ENCODE measurements around the gene LLGL2. TPM values are rescaled to one million over a fixed set of nuclear protein-coding genes. Genes with fewer than 3 reads are reported as not detected.

Gene LLGL2
- total RNA-seq, 2 donors from 2014 or later, result 401 to 497 TPM

DNA sequence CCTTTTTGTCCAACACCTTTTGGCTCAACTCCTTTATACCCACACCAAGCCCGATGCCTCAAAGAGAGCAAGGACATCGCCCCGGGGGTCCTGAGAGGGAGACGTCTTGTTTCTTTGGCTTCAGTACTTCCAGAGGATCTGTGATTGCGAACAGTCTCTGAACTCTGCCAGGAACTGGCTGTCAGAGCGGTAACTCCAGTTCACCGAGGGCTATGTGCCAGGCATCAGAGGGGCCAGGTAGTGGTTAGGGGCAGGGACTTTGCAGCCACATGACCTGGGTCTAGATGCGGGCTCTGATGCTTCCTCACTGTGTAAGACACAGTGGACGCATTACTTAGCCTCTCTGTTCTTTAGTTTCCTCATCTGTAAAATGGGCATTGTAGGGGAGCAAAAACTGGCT lies 21.6 kb downstream of the LLGL2 start:
- DNase-seq, result no peak
- no peaks in the 10 kb centered on the region for H3K27me3 ChIP-seq
- no peak overlapping the region for H3K9ac ChIP-seq (ENCODE audit: low read depth in 2 of 2, low read length in 2 of 2)
- H3K4me1 ChIP-seq, result peaks cover 15% of the 10 kb centered on the region
- TF ChIP-seq, protein P1, sequence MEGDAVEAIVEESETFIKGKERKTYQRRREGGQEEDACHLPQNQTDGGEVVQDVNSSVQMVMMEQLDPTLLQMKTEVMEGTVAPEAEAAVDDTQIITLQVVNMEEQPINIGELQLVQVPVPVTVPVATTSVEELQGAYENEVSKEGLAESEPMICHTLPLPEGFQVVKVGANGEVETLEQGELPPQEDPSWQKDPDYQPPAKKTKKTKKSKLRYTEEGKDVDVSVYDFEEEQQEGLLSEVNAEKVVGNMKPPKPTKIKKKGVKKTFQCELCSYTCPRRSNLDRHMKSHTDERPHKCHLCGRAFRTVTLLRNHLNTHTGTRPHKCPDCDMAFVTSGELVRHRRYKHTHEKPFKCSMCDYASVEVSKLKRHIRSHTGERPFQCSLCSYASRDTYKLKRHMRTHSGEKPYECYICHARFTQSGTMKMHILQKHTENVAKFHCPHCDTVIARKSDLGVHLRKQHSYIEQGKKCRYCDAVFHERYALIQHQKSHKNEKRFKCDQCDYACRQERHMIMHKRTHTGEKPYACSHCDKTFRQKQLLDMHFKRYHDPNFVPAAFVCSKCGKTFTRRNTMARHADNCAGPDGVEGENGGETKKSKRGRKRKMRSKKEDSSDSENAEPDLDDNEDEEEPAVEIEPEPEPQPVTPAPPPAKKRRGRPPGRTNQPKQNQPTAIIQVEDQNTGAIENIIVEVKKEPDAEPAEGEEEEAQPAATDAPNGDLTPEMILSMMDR (IDR thresholded peaks at IDR 0.05), result no peak
- H3K9me3 ChIP-seq, result no peaks in the 10 kb centered on the region
- H3K36me3 ChIP-seq, result no peaks in the 10 kb centered on the region
- H3K4me3 ChIP-seq, result no peak overlapping the region
- peak overlapping the region; percentile 93 for H3K27ac ChIP-seq
- intact Hi-C loops (cut with DNase I), result no loop called here

DNA sequence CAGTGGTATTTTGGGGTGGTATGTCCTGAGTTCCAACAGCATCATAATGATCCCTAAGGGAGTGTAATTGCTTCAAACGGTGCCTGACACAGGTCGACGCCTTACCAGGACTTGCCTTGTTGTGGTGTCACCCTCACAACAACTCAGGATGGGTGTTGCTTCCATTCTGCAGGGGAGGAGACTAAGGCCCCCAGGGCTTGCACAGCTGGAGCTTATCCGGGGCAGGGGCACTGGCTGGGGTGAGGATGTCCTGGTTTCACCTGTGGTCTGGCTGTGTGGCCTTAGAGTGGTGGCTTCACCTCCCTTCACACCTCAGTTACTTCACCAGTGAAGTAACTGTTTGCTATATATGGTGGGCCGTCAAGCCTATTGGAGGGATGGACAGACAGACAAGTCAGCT lies 23.3 kb downstream of the LLGL2 start:
- DNase-seq, result no peak

DNA sequence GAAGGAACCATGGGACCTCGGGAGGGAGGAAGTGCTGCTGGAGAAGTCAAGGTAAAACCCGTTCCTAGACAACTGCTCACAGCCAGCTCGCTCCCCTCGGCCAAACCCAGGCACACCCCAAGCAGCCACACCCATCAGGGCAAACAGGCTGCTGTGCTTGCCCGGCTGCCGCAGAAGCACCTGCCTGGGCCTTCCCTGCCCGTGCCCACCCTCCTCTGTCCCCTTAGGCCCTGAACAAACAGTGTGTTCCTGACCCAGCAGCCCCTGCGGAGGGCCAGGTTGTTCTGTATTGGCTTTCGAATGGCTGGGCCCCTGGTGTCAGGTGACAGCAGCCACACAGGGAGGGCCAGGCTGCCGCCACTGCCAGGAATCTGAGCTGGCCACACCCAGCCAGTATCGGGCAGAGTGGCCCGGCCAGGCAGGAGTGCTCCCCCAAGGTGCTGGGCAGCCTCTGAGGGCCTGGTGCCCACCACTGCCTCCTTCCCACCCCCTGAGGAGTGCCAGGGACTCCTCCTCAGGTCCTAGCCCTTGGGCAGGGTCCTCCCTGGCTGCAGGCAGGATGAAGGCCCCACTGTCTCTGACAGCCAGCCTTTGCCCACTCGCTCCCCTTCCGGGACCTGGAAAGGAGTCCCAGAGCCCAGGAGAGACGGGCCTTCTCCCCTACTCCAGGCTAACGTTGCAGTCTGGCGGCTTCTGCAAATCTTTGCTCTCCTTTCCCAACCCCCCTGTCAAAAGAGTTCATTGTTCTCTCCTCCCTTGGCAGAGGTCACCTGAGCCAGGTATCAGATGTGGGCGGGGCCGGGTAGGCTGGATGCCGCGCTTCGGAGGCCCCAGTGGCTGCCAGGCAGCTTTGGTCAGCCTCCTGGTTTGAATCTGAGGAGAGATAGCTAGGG lies 24.0 kb downstream of the LLGL2 start:
- H3K4me3 ChIP-seq, result no peak overlapping the region
- H3K9ac ChIP-seq (ENCODE audit: low read depth in 2 of 2, low read length in 2 of 2), result peak overlapping the region; percentile 80 to 91

More for the DNA sequence above, 23.3 kb downstream of the LLGL2 start:
- Histone ChIP-seq H3K9me3 (no peaks in the 10 kb centered on the region), H3K4me1 (peaks cover 9% of the 10 kb centered on the region), H3K4me3 (no peak overlapping the region), H3K9ac (ENCODE audit: low read depth in 2 of 2, low read length in 2 of 2) (peak overlapping the region; percentile 20 to 65), H3K27ac (peak overlapping the region; percentile 93), H3K27me3 (no peaks in the 10 kb centered on the region), H3K36me3 (no peaks in the 10 kb centered on the region)
- intact Hi-C loops (cut with DNase I), result no loop called here
- TF ChIP-seq, protein P1 (IDR thresholded peaks at IDR 0.05), result no peak

DNA sequence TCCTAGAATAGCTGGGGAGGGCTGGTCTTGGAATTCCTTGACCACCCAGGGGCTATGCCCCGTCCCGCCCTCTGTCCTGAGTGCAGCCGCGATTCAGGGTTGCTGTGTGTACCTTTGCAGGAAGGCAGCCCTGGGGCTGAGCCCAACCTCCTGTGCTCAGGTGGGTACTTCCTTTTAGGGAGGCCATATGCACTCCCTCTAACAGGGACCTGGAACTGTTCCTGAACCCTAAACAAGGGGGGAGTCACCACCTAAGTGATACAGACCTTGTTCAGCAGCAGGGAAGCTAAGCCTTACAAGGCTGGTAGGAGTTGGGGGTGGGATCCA lies 24.6 kb downstream of the LLGL2 start:
- Histone ChIP-seq H3K27ac (peak overlapping the region; percentile 93), H3K4me3 (no peak overlapping the region), H3K27me3 (no peaks in the 10 kb centered on the region), H3K36me3 (no peaks in the 10 kb centered on the region), H3K9me3 (no peaks in the 10 kb centered on the region), H3K4me1 (peaks cover 3% of the 10 kb centered on the region), H3K9ac (ENCODE audit: low read depth in 2 of 2, low read length in 2 of 2) (peak overlapping the region; percentile 41 to 91)
- intact Hi-C loops (cut with DNase I), result no loop called here
- DNase-seq, result no peak
- TF ChIP-seq, protein P1 (IDR thresholded peaks at IDR 0.05), result no peak

More for the DNA sequence above, 24.0 kb downstream of the LLGL2 start:
- peak; percentile 93 for DNase-seq
- TF ChIP-seq, protein P1 (IDR thresholded peaks at IDR 0.05), result no peak
- Histone ChIP-seq H3K27me3 (no peaks in the 10 kb centered on the region), H3K27ac (peak overlapping the region; percentile 93), H3K36me3 (no peaks in the 10 kb centered on the region), H3K9me3 (no peaks in the 10 kb centered on the region), H3K4me1 (peaks cover 3% of the 10 kb centered on the region)
- intact Hi-C loops (cut with DNase I), result no loop called here

DNA sequence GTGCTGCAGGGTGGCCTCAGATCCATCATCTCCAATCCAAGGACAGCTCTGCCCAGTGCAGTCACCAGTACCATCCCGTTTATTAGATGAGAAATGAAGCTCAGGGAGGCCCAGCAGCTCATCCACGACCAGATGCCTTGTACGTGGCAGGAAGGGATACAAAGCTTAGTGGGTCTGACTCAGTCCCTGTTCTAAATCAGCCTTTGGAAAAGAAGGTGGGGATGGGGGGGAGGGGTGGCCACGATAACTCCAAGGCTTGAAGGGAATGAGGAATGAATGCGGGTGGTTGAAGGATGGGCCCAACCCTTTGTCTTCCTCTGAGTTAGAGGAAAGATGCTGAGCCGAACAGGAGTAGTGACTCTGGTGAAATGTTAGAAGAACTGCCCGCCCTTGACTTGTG lies 25.8 kb downstream of the LLGL2 start:
- intact Hi-C loops (cut with DNase I), result no loop called here
- peaks cover 9% of the 10 kb centered on the region for H3K4me1 ChIP-seq
- no peaks in the 10 kb centered on the region for H3K36me3 ChIP-seq
- no peak for DNase-seq
- TF ChIP-seq, protein P1 (IDR thresholded peaks at IDR 0.05), result no peak
- no peak overlapping the region for H3K4me3 ChIP-seq
- peak overlapping the region in 1 of 2 donors; percentile 51 for H3K9ac ChIP-seq (ENCODE audit: low read depth in 2 of 2, low read length in 2 of 2)
- H3K27me3 ChIP-seq, result no peaks in the 10 kb centered on the region
- H3K27ac ChIP-seq, result peak overlapping the region; percentile 93
- no peaks in the 10 kb centered on the region for H3K9me3 ChIP-seq
